GM19397 (cell line): ENCODE measurements around the gene SBF1.
A peak's percentile ranks its signal among the peaks of the same experiment; 100 is the strongest.
"Not testable (repeated sequence)": the region's sequence is repeated elsewhere in the genome, so short reads cannot be mapped to it uniquely, and the experiment has no call there.

Source experiments
- ATAC-seq: cut with Tn5 transposase; IDR thresholded peaks from one replicate; pipeline ENCODE4 v1.9.1; 2021; ENCODE audit warnings: mild to moderate bottlenecking, moderate library complexity; ENCODE audit not compliant: unreplicated experiment

The SBF1 gene

DNA sequence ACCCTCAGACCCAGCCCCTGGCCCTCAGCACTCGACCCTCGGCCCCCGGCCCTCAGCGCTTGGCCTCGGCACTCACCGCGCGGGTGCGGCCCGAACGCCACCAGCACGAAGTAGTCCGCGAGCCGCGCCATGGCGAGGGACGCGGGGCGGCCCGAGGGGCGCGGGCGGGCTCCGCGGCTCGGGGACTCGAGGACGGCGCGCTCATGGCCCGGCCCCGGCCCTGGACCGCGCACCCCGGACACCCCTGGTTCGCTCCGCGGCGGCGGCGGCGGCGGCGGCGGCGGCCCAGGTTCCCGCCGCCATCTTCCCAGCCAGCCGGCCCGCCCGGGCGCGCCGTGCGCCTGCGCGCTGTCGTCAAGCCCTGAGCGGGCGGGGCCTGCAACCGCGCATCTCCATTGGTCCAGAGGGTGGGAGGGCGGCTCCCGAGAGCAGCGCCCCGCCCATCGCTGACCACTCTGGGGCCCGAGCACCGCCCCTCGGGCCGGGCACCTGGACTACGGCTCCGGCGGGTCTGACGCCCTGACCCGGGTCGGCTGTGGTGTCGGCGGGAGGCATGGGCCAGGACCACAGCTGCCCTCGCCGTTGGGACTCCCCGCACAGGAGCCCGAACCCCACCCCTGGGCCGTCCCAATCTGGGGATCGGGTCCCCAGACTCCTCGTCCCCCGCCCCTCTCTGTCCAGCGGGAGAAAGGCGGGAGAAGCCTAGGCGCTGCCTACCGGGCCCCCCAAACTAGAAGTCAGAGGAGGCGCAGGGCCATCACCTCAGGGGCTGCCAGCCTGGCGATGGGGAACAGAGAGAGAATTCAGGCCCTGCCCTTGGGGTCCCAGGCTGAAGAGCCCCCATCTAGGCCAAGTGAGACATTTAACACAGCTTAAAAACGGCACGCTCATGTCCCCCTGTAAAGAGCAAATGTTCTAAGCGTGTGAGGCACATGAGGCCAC lies at the start of gene SBF1:
Gene SBF1 (minus strand): TSS at position 326 of the 942 bp plus-strand sequence. CDS start 195 bp downstream, at position 131.
- ATAC-seq, result peak; percentile 72

DNA sequence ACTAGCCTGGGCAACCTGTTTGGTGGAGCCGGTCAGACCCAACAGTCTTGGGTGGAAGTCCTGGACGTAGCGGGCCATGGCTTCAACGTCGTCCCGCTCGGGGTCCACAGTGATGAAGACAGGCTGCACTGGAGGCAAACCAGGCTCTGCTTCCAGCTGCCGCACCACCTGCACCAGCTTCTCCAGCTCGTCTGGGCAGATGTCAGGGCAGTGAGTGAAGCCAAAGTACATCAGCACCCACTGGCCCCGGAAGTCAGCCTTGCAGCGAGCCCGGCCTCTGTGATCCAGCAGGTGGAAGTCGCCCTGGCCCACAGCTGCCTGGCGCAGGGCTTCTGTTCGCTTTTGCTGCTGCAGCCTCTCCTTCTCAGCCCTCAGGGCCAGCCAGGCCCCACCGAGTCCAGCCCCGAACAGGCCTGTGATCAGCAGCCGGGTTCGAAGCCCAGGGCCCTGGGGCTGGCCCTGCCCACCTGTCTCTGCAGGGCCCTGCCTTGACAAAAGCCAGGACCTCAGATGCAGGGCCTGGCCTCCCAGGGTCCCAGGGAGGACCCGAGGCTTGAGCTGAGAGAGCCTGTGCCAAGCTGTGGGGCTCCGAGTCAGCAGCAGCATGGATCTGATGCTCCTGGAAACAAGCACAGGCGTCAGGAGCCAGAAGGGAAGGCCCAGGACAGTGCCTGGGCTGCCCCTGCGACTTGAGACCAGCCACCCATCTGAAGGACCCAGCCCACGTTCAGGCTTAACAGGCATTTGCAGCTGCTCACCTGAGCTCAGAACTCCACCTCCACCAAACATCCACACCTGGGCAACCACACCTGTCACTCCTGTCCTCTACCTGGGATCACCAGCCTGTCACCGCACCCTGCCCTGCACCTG lies 49.2 kb upstream of the SBF1 start:
- no peak for ATAC-seq

GRCh38 chr22:50523458-50523805 lies 48.6 kb upstream of the SBF1 start:
- no peak for ATAC-seq

- ATAC-seq, result no peak
Measured at GRCh38 chr22:50522806-50523438, 48.1 kb upstream of the SBF1 start.

- ATAC-seq, result no peak
Measured at GRCh38 chr22:50522208-50522805, 47.5 kb upstream of the SBF1 start.

DNA sequence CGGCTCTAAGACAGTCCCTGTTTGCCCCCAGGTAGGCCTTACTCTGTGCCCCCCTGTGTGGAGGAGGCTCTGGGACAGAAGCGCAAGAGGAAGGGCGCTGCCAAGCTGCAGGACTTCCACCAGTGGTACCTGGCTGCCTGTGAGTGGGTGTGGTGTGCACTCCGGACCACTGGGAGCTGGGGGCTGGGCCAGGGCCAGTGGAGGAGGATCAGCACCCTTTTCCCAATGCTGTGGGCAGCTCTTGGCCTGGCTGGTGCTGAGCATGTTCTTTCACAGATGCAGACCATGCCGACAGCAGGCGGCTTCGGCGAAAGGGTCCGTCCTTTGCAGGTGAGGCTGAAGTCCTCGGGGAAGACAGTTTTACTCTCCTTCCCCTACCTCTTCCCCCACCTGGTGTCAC lies 46.9 kb upstream of the SBF1 start:
- no peak for ATAC-seq

- ATAC-seq, result no peak
Measured at GRCh38 chr22:50520826-50521453, 46.1 kb upstream of the SBF1 start.

DNA sequence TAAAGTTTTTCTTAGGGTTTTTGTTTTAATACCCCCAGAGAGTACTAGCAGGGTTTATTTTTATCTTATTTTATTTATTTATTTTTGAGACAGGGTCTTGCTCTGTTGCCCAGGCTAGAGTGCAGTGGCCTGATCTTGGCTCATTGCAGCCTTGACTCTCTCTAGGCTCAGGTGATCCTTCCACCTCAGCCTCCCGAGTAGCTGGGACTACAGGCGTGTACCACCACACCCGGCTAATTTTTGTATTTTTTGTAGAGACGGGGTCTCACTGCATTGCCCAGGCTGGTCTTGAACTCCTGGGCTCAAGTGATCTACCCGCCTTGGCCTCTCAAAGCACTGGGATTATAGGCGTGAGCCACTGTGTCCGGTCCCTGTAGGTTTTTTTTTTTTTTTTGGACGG lies 45.3 kb upstream of the SBF1 start:
- ATAC-seq, result not testable (repeated sequence)

GRCh38 chr22:50519151-50519550 lies 44.3 kb upstream of the SBF1 start:
- no peak for ATAC-seq

GRCh38 chr22:50518606-50519005 lies 43.8 kb upstream of the SBF1 start:
- ATAC-seq, result no peak

GRCh38 chr22:50517495-50518260 lies 42.8 kb upstream of the SBF1 start:
- ATAC-seq, result no peak

DNA sequence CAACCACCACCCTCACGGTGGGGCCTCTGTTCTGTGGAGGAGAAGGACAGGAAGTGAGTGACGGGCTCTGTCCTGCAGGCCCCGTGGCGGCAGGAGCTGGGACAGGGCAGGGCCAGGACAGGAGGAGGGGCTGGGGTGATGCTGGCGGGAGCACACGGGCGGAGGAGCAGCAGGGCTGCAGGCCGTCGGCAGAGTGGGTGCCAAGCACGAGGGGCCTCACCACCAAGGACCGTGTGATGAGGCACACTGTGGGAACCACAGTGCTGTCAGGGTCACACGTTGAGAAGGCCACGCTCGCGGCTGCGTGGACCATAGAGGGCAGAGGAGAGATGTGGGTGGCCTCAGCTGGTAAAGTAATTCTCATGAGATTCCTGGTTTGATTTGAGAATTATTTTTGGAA lies 42.1 kb upstream of the SBF1 start:
- no peak for ATAC-seq

- no peak for ATAC-seq
Measured at GRCh38 chr22:50516068-50516467, 41.2 kb upstream of the SBF1 start.

GRCh38 chr22:50513175-50513574 lies 38.3 kb upstream of the SBF1 start:
- ATAC-seq, result no peak

GRCh38 chr22:50508897-50509296 lies 34.1 kb upstream of the SBF1 start:
- ATAC-seq, result no peak

GRCh38 chr22:50507991-50508884 lies 33.4 kb upstream of the SBF1 start, which contains the start of gene NCAPH2:
NCAPH2 (plus strand) TSS chr22:50508224; CDS start chr22:50508338, 114 bp downstream.
- peak; percentile 72 for ATAC-seq

DNA sequence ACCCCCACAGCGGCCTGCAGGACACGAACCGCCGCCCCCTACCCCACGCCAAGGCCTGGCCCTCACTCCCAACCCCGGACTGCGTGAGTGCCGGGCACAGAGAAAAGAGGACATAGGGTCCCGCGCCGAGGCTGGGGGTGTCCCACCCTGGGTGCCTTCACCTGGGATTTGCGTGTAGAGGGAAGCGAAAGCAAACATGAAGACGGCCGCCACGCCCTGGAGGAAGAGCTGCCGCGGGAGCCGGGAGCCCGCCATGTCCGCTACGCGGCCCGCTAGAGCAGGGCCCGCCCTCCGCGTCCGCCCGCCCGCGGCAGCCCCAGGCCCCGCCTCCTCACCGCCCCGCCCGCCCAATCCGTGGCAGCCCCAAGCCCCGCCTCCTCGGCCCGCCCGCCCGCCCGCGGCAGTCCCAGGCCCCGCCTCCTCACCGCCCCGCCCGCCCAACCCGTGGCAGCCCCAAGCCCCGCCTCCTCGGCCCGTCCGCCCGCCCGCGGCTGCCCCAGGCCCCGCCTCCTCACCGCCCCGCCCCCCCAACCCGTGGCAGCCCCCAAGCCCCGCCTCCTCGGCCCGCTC lies 32.7 kb upstream of the SBF1 start, which contains the start of gene LMF2:
Gene LMF2 (minus strand): TSS at position 282 of the 570 bp plus-strand sequence. CDS start 27 bp downstream, at position 255.
- peak; percentile 55 for ATAC-seq
